ENCODE measurements around the gene IRAK3.

IRAK3 gene

DNA sequence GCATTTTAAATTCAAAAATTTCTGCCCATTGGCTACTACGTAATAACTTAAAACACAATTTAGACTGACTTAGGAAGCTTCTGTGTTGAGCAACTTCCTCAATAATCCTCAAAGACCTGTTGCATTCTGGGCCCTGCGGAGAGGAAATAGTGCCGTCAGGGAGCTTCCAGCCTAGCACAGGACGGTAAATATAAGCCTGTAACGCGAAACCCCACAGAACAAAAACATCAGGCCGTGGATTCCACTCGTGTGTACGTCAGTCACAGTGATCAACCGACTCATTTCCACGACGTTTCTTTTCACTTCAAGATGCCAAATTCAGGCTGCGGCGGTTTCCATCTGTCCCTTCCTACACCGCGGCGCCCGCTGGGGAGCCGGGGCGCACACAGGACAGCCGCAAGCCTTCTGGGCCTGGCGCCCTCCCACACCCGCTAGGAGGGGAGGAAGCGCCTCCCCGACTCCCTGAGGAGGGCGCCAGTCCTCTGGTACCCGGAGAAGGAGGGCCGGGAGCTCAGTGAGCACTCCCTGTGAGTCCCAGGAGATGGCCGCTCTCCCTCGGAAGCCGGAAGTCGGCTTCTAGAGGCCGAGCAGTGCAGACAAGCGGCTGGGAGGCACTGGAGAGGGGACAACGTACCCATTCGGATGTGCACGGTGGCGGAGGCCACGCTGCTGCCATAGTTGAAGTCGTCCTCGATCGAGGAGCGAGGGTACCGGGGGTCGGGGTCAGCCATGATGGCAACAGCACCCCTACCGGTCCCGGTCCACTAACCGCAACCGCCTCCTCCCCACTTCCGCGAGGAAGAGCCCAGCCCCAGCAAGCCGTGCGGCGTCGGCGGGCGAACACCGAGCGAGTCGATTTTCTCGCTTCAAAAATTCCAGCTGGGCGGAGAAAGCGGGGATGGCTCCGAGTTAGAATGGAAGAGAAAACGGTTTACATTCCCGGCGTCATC is 19.5 kb upstream of the IRAK3 start, which contains the start of gene TMBIM4:
Gene TMBIM4, minus strand, starts transcription at position 776 of the 950 bp plus-strand sequence. Its CDS starts 45 bp downstream, at position 731.
- TF ChIP-seq TEAD4 (IDR thresholded peaks at IDR 0.05) (peak; percentile 47), CEBPB (IDR thresholded peaks at IDR 0.05) (peak; percentile 95), EP300 (IDR thresholded peaks at IDR 0.05; ENCODE audit: borderline replicate concordance) (peak; percentile 41; the same call in 1 of the 2 replicates), EGR1 (IDR thresholded peaks at IDR 0.05) (peak; percentile 37; the same call in 1 of the 2 replicates), TCF12 (IDR thresholded peaks at IDR 0.05; ENCODE audit: low read depth) (peak; percentile 71), REST (IDR thresholded peaks at IDR 0.05; ENCODE audit: low read depth) (no peak), CREB1 (IDR thresholded peaks at IDR 0.05; ENCODE audit: low read depth) (no peak), YY1 (IDR thresholded peaks at IDR 0.05; ENCODE audit: low read depth) (no peak; the same call in 1 of the 2 replicates), NFIC (IDR thresholded peaks at IDR 0.05) (no peak; the same call in 1 of the 2 replicates), ZBTB7A (IDR thresholded peaks at IDR 0.05; ENCODE audit: low read depth) (peak; percentile 86), RAD21 (IDR thresholded peaks at IDR 0.05; ENCODE audit: low read depth) (0 out of 2 replicates have a peak, but pooled peaks have one; percentile 5), TAF1 (IDR thresholded peaks at IDR 0.05; ENCODE audit: low read depth) (peak; percentile 87), MAX (IDR thresholded peaks at IDR 0.05) (peak; percentile 77), FOXM1 (IDR thresholded peaks at IDR 0.05; ENCODE audit: borderline replicate concordance, low read depth) (peak; percentile 49)
- TF ChIP-seq, protein P1, sequence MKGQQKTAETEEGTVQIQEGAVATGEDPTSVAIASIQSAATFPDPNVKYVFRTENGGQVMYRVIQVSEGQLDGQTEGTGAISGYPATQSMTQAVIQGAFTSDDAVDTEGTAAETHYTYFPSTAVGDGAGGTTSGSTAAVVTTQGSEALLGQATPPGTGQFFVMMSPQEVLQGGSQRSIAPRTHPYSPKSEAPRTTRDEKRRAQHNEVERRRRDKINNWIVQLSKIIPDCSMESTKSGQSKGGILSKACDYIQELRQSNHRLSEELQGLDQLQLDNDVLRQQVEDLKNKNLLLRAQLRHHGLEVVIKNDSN (IDR thresholded peaks at IDR 0.05), result peak; percentile 5; the same call in 1 of the 2 replicates

- TF ChIP-seq, protein P1 (IDR thresholded peaks at IDR 0.05), result no peak
- TF ChIP-seq TEAD4 (IDR thresholded peaks at IDR 0.05) (no peak), TAF1 (IDR thresholded peaks at IDR 0.05; ENCODE audit: low read depth) (no peak)
Measured at GRCh38 chr12:66170606-66171005, 18.4 kb upstream of the IRAK3 start.

GRCh38 chr12:66176105-66176900 is 12.7 kb upstream of the IRAK3 start:
- TF ChIP-seq TAF1 (IDR thresholded peaks at IDR 0.05; ENCODE audit: low read depth), result no peak
- TF ChIP-seq TEAD4 (IDR thresholded peaks at IDR 0.05), result no peak
- no peak for TF ChIP-seq TCF12 (IDR thresholded peaks at IDR 0.05; ENCODE audit: low read depth)
- TF ChIP-seq EGR1 (IDR thresholded peaks at IDR 0.05), result no peak
- TF ChIP-seq NFIC (IDR thresholded peaks at IDR 0.05), result no peak
- no peak for TF ChIP-seq FOXM1 (IDR thresholded peaks at IDR 0.05; ENCODE audit: borderline replicate concordance, low read depth)
- no peak for TF ChIP-seq YY1 (IDR thresholded peaks at IDR 0.05; ENCODE audit: low read depth)
- TF ChIP-seq, protein P1 (IDR thresholded peaks at IDR 0.05), result no peak
- TF ChIP-seq CREB1 (IDR thresholded peaks at IDR 0.05; ENCODE audit: low read depth), result no peak
- no peak for TF ChIP-seq RAD21 (IDR thresholded peaks at IDR 0.05; ENCODE audit: low read depth)
- TF ChIP-seq REST (IDR thresholded peaks at IDR 0.05; ENCODE audit: low read depth), result no peak
- TF ChIP-seq ZBTB7A (IDR thresholded peaks at IDR 0.05; ENCODE audit: low read depth), result no peak
- TF ChIP-seq CEBPB (IDR thresholded peaks at IDR 0.05), result no peak
- no peak for TF ChIP-seq EP300 (IDR thresholded peaks at IDR 0.05; ENCODE audit: borderline replicate concordance)
- no peak for TF ChIP-seq MAX (IDR thresholded peaks at IDR 0.05)

GRCh38 chr12:66182956-66183355 is 6.1 kb upstream of the IRAK3 start:
- TF ChIP-seq NFIC (IDR thresholded peaks at IDR 0.05) (no peak), TAF1 (IDR thresholded peaks at IDR 0.05; ENCODE audit: low read depth) (no peak), YY1 (IDR thresholded peaks at IDR 0.05; ENCODE audit: low read depth) (no peak), TCF12 (IDR thresholded peaks at IDR 0.05; ENCODE audit: low read depth) (no peak), FOXM1 (IDR thresholded peaks at IDR 0.05; ENCODE audit: borderline replicate concordance, low read depth) (no peak), CREB1 (IDR thresholded peaks at IDR 0.05; ENCODE audit: low read depth) (no peak), ZBTB7A (IDR thresholded peaks at IDR 0.05; ENCODE audit: low read depth) (no peak), RAD21 (IDR thresholded peaks at IDR 0.05; ENCODE audit: low read depth) (no peak)
- TF ChIP-seq, protein P1 (IDR thresholded peaks at IDR 0.05), result no peak
